Measurements from ENCODE around the gene ZGPAT. TPM values are rescaled to one million over a fixed set of nuclear protein-coding genes. Genes with fewer than 3 reads are reported as not detected.

Gene ZGPAT
- total RNA-seq, 1 donor from 2014 or later: 11.1 TPM

GRCh38 chr20:63734946-63735858 is 27.4 kb downstream of the ZGPAT start:
- no peak for ATAC-seq

GRCh38 chr20:63735859-63736718 is 28.2 kb downstream of the ZGPAT start, which contains the start of gene LIME1:
TSS of gene LIME1 (plus strand) at chr20:63736664. CDS start at chr20:63737550, 886 bp downstream.
- ATAC-seq: peak; percentile 18

GRCh38 chr20:63736893-63737694 is 29.3 kb downstream of the ZGPAT start:
- ATAC-seq: no peak

DNA sequence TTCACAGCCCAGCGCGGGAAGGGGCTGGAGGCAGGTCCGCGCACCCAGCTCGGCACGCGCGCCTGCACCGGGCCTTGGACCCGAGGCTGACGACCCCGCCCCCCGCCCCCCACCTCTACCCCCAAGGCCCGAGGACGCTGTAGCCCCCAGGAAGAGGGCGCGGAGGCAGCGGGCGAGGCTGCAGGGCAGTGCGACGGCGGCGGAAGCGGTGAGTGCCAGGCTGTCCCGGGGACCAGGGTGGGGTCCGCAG is 29.8 kb downstream of the ZGPAT start:
- no peak for ATAC-seq

DNA sequence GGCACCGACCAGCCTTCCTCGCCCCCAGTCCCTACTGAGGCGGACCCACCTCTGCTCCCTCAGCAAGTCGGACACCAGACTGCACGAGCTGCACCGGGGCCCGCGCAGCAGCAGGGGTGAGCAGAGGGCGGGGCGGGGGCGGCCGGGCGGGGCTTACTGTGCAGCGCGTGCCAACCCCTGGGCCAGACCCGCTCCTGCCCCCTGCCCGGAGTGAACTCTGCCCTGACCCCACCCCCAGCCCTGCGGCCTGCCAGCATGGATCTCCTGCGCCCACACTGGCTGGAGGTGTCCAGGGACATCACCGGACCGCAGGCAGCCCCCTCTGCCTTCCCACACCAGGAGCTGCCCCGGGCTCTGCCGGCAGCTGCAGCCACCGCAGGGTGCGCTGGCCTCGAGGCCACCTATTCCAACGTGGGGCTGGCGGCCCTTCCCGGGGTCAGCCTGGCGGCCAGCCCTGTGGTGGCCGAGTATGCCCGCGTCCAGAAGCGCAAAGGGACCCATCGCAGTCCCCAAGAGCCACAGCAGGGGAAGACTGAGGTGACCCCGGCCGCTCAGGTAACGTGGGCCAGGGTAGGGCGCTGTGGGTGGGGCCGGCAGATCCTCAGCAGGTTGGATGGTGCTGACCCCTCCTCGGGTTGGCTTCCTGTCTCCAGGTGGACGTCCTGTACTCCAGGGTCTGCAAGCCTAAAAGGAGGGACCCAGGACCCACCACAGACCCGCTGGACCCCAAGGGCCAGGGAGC is 30.3 kb downstream of the ZGPAT start:
- ATAC-seq: no peak

- ATAC-seq: peak; percentile 8
Observed at GRCh38 chr20:63738687-63739129, 30.9 kb downstream of the ZGPAT start.

DNA sequence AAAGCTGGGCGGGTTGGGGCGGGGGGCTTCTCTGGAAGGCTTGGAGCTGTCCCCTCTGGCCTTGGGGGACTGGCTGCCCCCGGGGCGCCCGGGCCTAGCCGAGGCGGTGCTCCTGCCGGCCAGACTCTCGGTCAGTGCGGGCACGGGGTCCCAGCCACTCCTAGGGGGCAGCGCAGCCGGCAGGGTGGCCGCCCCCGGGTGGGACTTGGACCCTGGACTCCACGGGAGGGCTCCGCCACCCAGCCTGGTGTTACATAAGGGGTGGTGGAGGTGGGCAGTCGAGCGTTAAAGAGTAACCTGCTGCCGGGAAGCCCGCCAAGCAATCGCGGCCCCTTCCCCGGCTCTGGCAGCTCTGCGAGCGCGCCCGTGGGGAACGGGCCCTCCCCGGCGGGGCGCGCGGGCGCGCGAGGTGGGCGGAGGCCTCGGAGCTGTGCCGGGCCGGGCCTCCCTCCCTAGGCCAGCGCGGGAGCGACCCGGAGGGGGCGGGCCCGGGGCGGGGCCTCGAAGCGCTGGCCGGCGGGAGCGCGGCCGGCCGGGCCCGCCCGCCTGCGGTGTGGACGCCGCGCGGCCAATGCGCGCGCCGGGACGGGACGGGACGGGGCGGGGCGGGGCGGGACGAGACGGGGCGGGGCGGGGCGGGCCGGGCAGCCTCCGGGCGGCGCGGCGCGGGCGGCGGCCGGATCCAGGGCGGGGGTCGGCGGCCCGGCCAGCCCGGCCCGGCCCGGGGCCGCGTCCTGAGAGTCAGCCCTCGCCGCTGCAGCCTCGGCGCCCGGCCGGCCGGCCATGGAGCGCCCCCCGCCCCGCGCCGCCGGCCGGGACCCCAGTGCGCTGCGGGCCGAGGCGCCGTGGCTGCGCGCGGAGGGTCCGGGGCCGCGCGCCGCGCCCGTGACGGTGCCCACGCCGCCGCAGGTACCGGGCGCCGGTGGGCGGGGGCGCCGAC is 31.6 kb downstream of the ZGPAT start, which contains the start of gene SLC2A4RG:
Gene SLC2A4RG (plus strand): TSS at position 647 of the 940 bp plus-strand sequence. CDS start 137 bp downstream, at position 784.
- ATAC-seq: peak; percentile 64

GRCh38 chr20:63740070-63740626 is 32.3 kb downstream of the ZGPAT start:
- peak; percentile 10 for ATAC-seq

DNA sequence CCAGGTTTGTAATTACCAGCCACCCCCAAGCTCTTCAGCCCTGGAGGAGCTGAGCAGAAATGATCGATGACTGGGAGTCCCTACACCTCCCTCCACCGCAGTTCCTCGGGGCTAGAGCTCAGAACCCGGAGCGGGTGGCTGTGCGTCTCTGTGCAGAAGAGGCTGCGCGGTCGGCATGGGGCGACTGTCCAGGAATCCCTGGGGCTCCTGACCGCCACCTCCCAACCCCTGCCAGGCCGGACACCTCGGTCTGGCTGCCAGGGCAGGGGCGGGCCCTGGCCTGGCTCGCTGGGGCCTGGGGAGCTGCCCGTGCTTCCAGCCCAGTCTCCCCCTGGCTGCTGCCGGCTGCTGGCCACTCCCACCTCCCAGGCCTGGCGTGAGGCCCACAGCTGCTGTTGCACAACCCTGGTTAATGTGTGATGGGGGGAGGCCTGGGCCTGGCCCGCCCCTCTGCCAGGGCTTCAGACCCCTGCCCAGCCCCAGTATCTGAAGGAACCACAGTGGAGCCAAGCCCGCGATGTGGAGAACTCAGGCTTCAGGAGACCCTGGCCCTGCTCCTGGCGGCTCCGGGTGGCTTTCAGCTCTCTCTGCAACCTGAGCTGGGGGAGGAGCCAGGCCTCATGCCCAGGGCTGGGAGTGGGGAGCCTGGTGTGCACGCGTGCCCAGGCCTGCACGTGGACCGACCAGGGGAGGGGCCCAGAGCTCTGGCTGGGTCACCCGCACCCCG is 33.0 kb downstream of the ZGPAT start:
- peak; percentile 56 for ATAC-seq

DNA sequence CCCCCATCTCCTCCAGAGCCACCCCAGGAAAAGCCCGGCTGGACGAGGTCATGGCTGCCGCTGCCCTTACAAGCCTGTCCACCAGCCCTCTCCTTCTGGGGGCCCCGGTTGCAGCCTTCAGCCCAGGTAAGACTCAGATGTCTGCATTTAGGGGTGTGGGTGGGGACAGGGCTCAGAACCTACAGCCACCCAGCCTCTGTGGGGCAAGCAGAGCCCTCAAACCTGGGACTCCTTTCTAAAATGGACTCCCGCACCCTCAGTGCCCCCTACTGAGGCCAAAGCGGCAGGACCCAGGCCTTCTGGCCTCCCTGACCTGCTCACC is 33.5 kb downstream of the ZGPAT start:
- no peak for ATAC-seq

GRCh38 chr20:63741676-63742380 is 34.0 kb downstream of the ZGPAT start:
- ATAC-seq: no peak

- no peak for ATAC-seq
Observed at GRCh38 chr20:63742381-63743024, 34.7 kb downstream of the ZGPAT start.

DNA sequence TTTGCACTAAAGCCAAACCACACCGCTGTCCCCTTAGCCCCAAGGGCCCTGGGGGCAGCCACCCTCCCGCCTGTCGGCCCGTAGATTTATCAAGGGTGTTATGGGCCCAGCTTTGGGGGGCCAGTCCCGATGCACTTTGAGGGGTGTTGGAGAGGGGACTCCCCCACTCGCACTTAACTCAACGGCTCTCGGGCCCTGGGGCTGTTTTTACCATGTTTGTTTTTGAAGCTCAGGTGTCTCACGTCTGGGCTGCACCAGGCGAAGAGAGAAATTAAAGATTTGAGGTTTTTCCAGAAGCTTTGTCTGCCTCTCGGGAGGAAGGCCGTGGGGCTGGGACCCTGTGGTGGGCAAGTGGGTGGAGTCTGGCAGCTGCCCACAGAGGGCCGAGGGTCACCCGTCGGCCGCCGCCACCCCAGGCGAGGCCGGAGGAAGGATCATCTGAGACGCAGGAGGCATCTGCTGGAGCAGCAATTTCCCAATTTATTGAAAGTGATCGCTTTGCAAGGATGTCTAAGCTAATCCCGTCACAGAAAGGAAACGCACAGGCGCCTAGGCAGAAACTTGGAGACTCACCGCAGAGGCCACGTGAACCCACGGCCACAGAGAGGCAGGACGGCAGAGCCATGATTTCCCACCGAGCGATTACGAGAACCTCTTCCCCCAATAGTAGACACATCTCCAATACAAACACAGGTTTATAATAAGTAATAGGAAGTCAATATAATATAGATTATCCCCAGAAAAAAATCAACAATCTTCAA is 35.6 kb downstream of the ZGPAT start:
- no peak for ATAC-seq

DNA sequence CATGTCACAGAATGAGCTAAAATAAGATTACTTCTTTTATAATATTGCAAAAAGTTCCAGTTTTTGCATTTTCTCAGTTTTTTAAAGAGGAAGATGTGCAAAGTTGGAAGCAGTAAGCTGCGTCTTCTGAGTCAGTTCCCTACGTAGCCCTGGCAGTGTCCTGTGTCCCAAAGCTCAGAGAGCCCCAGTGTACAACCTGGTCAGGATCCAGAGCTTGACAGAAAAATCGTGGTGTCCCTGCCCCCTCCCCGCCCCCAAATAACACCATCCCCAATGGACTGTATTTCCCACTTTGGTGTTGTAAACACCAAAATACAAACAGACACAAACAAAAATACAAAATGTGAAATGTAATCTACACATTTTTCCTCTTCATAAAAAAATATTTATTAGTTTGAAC is 36.3 kb downstream of the ZGPAT start:
- ATAC-seq: no peak

DNA sequence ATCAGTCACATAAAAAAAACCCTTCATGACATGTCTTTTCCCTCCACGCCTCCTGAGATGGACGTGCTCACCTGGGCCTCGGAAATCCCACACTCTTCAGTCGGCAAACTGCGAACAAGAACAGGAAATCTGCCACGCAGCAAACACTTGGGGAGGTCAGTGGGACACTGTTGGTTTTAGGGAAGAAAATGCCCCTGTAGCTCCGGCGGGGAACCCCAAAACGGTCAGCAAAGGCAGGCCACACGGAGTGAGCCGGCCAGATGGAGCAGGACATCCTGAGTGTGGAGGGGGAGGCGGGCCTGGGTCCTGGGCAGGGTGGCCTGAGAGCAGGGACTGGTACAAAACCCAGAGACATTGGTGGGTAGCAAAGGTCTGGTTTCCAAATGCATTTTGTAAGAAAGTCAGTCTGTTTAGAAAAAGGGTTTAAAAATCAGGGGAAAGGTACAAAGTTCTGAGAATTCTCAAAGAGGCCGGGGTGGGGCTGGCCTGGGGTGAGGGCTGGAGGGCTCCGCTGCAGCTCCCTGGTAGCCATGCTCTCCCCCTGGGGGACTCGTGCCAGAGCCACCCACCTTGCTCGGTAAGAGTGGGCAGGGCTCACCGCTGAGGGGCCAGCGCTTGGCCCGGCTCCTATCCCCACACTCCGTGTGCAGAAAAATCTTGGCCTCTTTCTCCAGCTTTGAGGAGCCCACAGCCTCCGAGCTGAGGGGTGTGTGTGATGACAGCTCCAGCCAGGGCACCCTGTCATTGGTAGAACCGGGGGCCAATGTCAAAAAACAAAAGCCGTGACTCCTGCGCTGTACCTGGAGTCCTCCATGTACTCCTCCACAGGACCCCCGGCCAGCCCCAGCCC is 37.0 kb downstream of the ZGPAT start:
- ATAC-seq: no peak

- no peak for ATAC-seq
Observed at GRCh38 chr20:63745424-63745805, 37.6 kb downstream of the ZGPAT start.
